H1 (cell line): ENCODE data around the gene MOGAT3. TPM values are rescaled to one million over a fixed set of nuclear protein-coding genes. Genes with fewer than 3 reads are reported as not detected.

Source experiments
- CTCF ChIA-PET: fragments of 300-600 bp; sonication (Branson Sonifier 250); formaldehyde crosslinking; loops from one replicate; lab custom pipeline; 2021; ENCODE audit not compliant: partially characterized antibody; lab: Charles Lee
- POLR2A ChIA-PET: fragments of 300-600 bp; sonication (Branson Sonifier 250); formaldehyde crosslinking; loops from one replicate; lab custom pipeline; 2021; ENCODE audit warnings: inconsistent platforms; ENCODE audit not compliant: partially characterized antibody; lab: Charles Lee
- DNase-seq, 2 experiments: peaks; one replicate each; pipeline versions ENCODE4 v3.0.0 to v3.0.0-alpha.2; 2010 to 2022; ENCODE audit warnings: low spot score in 2 of 2, low read depth in 1 of 2, mixed read lengths in 1 of 2
- FAIRE-seq: peaks from 2 replicates; lab custom pipeline; 2011; peaks lifted over from hg19 to GRCh38; lab: Jason Lieb, UNC
- H2AFZ ChIP-seq: 2 replicates; pipeline ENCODE4 v1.8.1; 2012; ENCODE audit warnings: low read length, inconsistent platforms
- H2AK5ac ChIP-seq: 2 replicates; pipeline ENCODE4 v1.6.1; 2013; ENCODE audit warnings: low read depth, low read length
- H2BK120ac ChIP-seq: replicated peaks from 2 replicates; pipeline ENCODE3; 2013; ENCODE audit warnings: low read depth, low read length, inconsistent platforms
- H2BK12ac ChIP-seq: 2 replicates; pipeline ENCODE4 v1.6.1; 2013; ENCODE audit warnings: low read depth, low read length
- H2BK15ac ChIP-seq: 2 replicates; pipeline ENCODE4 v1.6.1; 2013; ENCODE audit warnings: low read length
- H2BK20ac ChIP-seq: 2 replicates; pipeline ENCODE4 v1.6.1; 2013; ENCODE audit warnings: low read length
- H2BK5ac ChIP-seq: 2 replicates; pipeline ENCODE4 v1.6.1; 2013; ENCODE audit warnings: low read depth, low read length
- H3K14ac ChIP-seq: 2 replicates; pipeline ENCODE4 v1.6.1; 2013; ENCODE audit warnings: inconsistent platforms; ENCODE audit not compliant: insufficient read length
- H3K18ac ChIP-seq: 2 replicates; pipeline ENCODE4 v1.6.1; 2013; ENCODE audit warnings: low read length; ENCODE audit errors: extremely low read depth
- H3K23ac ChIP-seq: 2 replicates; pipeline ENCODE4 v1.6.1; 2013; ENCODE audit warnings: inconsistent platforms; ENCODE audit not compliant: insufficient read length
- H3K23me2 ChIP-seq: 2 replicates; pipeline ENCODE4 v1.6.1; 2013; ENCODE audit warnings: low read depth, low read length
- H3K27ac ChIP-seq: 2 replicates; pipeline ENCODE4 v1.6.1; 2011; ENCODE audit warnings: low read depth, low read length, inconsistent platforms
- H3K27me3 ChIP-seq, 4 experiments: replicated peaks in 1 of 4; 1 replicate in 1 of 4; 2 replicates in 3 of 4; pipeline versions ENCODE4 v1.6.1 to v1.8.1; 2011 to 2013; ENCODE audit warnings: low read length in 3 of 4, mild to moderate bottlenecking in 3 of 4, inconsistent platforms in 2 of 4, mixed read lengths in 2 of 4, moderate library complexity in 1 of 4; ENCODE audit not compliant: control insufficient read depth in 3 of 4, insufficient read depth in 3 of 4; ENCODE audit errors: extremely low read depth in 1 of 4
- H3K36me3 ChIP-seq, 4 experiments: 2 replicates each; pipeline versions ENCODE4 v1.6.1 to v1.8.1; 2011 to 2013; ENCODE audit warnings: mild to moderate bottlenecking in 4 of 4, low read length in 3 of 4, moderate library complexity in 2 of 4, control low read depth in 1 of 4, inconsistent platforms in 1 of 4; ENCODE audit not compliant: insufficient read depth in 4 of 4, control insufficient read depth in 2 of 4
- H3K4ac ChIP-seq: replicated peaks from 2 replicates; pipeline ENCODE3; 2013; ENCODE audit warnings: low read length, low read depth, mixed read lengths, inconsistent platforms; ENCODE audit not compliant: insufficient read length
- H3K4me1 ChIP-seq, 4 experiments: replicated peaks in 1 of 4; 1 replicate in 1 of 4; 2 replicates in 3 of 4; pipeline versions ENCODE4 v1.6.1 to v1.8.1; 2011 to 2013; ENCODE audit warnings: low read length in 3 of 4, inconsistent platforms in 2 of 4, mixed read lengths in 1 of 4; ENCODE audit not compliant: insufficient read depth in 4 of 4, control insufficient read depth in 3 of 4
- H3K4me2 ChIP-seq, 2 experiments: 2 replicates each; pipeline versions ENCODE4 v1.6.1 to v1.8.1; 2011 to 2013; ENCODE audit warnings: low read depth in 2 of 2, low read length in 2 of 2, control low read depth in 1 of 2, inconsistent platforms in 1 of 2, mild to moderate bottlenecking in 1 of 2; ENCODE audit not compliant: insufficient read depth in 1 of 2
- H3K4me3 ChIP-seq, 4 experiments: fragments of 200-600, 300-600 bp in 1 of 4; sonication (generic), shearing (Covaris generic), sonication (Bioruptor Twin) in 1 of 4; 2 replicates each; pipeline versions ENCODE4 v1.5.1 to v1.8.1; 2011 to 2016; ENCODE audit warnings: low read length in 4 of 4, low read depth in 3 of 4, control low read depth in 2 of 4, inconsistent platforms in 2 of 4, mild to moderate bottlenecking in 2 of 4, mixed read lengths in 1 of 4, moderate library complexity in 1 of 4; ENCODE audit not compliant: insufficient read depth in 2 of 4; ENCODE audit errors: extremely low read depth in 1 of 4
- H3K56ac ChIP-seq: replicated peaks from 2 replicates; pipeline ENCODE3; 2013; ENCODE audit warnings: low read depth, mild to moderate bottlenecking, mixed read lengths, low read length, inconsistent platforms; ENCODE audit not compliant: insufficient read length
- H3K79me1 ChIP-seq: 2 replicates; pipeline ENCODE4 v1.6.1; 2013; ENCODE audit warnings: low read depth, low read length, control low read depth
- H3K79me2 ChIP-seq, 2 experiments: 2 replicates each; pipeline versions ENCODE4 v1.6.1 to v1.8.1; 2012 to 2013; ENCODE audit warnings: low read length in 2 of 2, mild to moderate bottlenecking in 2 of 2, inconsistent platforms in 1 of 2; ENCODE audit not compliant: insufficient read depth in 2 of 2, control insufficient read depth in 1 of 2
- H3K9ac ChIP-seq, 4 experiments: replicated peaks in 1 of 4; 1 replicate in 1 of 4; 2 replicates in 3 of 4; pipeline versions ENCODE4 v1.6.1 to v1.8.1; 2011 to 2013; ENCODE audit warnings: low read depth in 3 of 4, low read length in 3 of 4, control low read depth in 2 of 4, mild to moderate bottlenecking in 2 of 4, moderate library complexity in 2 of 4, inconsistent platforms in 1 of 4; ENCODE audit errors: extremely low read depth in 1 of 4
- H3K9me3 ChIP-seq, 2 experiments: 2 replicates each; pipeline versions ENCODE4 v1.6.1 to v1.8.1; 2012 to 2013; ENCODE audit warnings: mild to moderate bottlenecking in 2 of 2, moderate library complexity in 2 of 2, control low read depth in 1 of 2, inconsistent platforms in 1 of 2, low read depth in 1 of 2, low read length in 1 of 2, mixed read lengths in 1 of 2; ENCODE audit not compliant: insufficient read depth in 2 of 2
- H4K20me1 ChIP-seq, 2 experiments: replicated peaks in 1 of 2; 2 replicates each; pipeline versions ENCODE3 to v1.8.1; 2011 to 2013; ENCODE audit warnings: inconsistent platforms in 2 of 2, low read length in 2 of 2, mild to moderate bottlenecking in 1 of 2; ENCODE audit not compliant: insufficient read depth in 2 of 2, control insufficient read depth in 1 of 2
- H4K5ac ChIP-seq: 2 replicates; pipeline ENCODE4 v1.6.1; 2013; ENCODE audit warnings: low read length, low read depth, mixed read lengths, inconsistent platforms; ENCODE audit not compliant: insufficient read length
- H4K8ac ChIP-seq: 2 replicates; pipeline ENCODE4 v1.8.0; 2013; ENCODE audit warnings: mild to moderate bottlenecking, moderate library complexity, low read length, inconsistent platforms; ENCODE audit not compliant: insufficient read depth; ENCODE audit errors: extremely low read depth
- H4K91ac ChIP-seq: replicated peaks from 2 replicates; pipeline ENCODE3; 2013; ENCODE audit warnings: low read length, mixed read lengths, inconsistent platforms; ENCODE audit not compliant: insufficient read length
- BRCA1 ChIP-seq: IDR thresholded peaks from 2 replicates; pipeline ENCODE4 v1.6.1; 2012; ENCODE audit warnings: low read depth, low read length, improper control_type of control experiment
- CBX8 ChIP-seq: fragments of 300-800, 300-1000 bp; sonication (generic); IDR thresholded peaks from 2 replicates; pipeline ENCODE4 v1.7.1; 2016; ENCODE audit warnings: low read depth, low read length, borderline replicate concordance
- CHD1 ChIP-seq: IDR thresholded peaks from 2 replicates; pipeline ENCODE4 v1.6.1; 2012; ENCODE audit warnings: low read depth, low read length, improper control_type of control experiment
- CHD2 ChIP-seq: IDR thresholded peaks from 2 replicates; pipeline ENCODE4 v1.6.1; 2012; ENCODE audit warnings: low read length, improper control_type of control experiment
- FOSL1 ChIP-seq: IDR thresholded peaks from 2 replicates; pipeline ENCODE4 v1.6.1; 2011; ENCODE audit warnings: mild to moderate bottlenecking, low read depth, low read length, moderate library complexity; ENCODE audit not compliant: insufficient read depth
- GABPA ChIP-seq: IDR thresholded peaks from 2 replicates; pipeline ENCODE4 v1.6.1; 2011; ENCODE audit warnings: mild to moderate bottlenecking, low read length, moderate library complexity, borderline replicate concordance; ENCODE audit not compliant: insufficient read depth
- HDAC6 ChIP-seq: IDR thresholded peaks from one replicate; pipeline ENCODE4 v1.7.1; 2012; ENCODE audit warnings: low read depth, mild to moderate bottlenecking, inconsistent platforms, low read length, moderate library complexity
- KDM5A ChIP-seq: fragments of 200-600 bp; IDR thresholded peaks from 2 replicates; pipeline ENCODE4 v1.7.1; 2012; ENCODE audit warnings: mild to moderate bottlenecking, low read length, inconsistent platforms, mixed read lengths
- MAFK ChIP-seq: IDR thresholded peaks from 2 replicates; pipeline ENCODE4 v1.6.1; 2012; ENCODE audit warnings: low read depth, mild to moderate bottlenecking, improper control_type of control experiment, low read length
- RAD21 ChIP-seq, 2 experiments: IDR thresholded peaks in 1 of 2; conservative IDR thresholded peaks in 1 of 2; 2 replicates each; pipeline ENCODE4 v1.6.1; 2011; ENCODE audit warnings: low read depth in 2 of 2, low read length in 2 of 2, improper control_type of control experiment in 1 of 2, inconsistent platforms in 1 of 2, mild to moderate bottlenecking in 1 of 2, moderate library complexity in 1 of 2
- RFX5 ChIP-seq: IDR thresholded peaks from 2 replicates; pipeline ENCODE4 v1.6.1; 2011; ENCODE audit warnings: low read depth, low read length, improper control_type of control experiment, borderline replicate concordance
- SIRT6 ChIP-seq: IDR thresholded peaks from one replicate; pipeline ENCODE4 v1.7.1; 2012; ENCODE audit warnings: low read length, inconsistent platforms
- SP1 ChIP-seq: IDR thresholded peaks from 2 replicates; pipeline ENCODE4 v1.6.1; 2011; ENCODE audit warnings: low read depth, low read length
- SP4 ChIP-seq: IDR thresholded peaks from 2 replicates; pipeline ENCODE4 v1.6.1; 2012; ENCODE audit warnings: low read length, inconsistent platforms
- WGBS, 2 experiments: shearing (Covaris generic) in 1 of 2; methylation state at CpG; one replicate each; pipeline versions ENCODE4 v1.1.6 to v1.1.7; 2013 to 2015; ENCODE audit warnings: low lambda C conversion rate in 2 of 2, mixed read lengths in 2 of 2, inconsistent platforms in 1 of 2, low coverage in 1 of 2, missing lambda C conversion rate in 1 of 2; ENCODE audit not compliant: insufficient replicate concordance in 2 of 2, insufficient coverage in 1 of 2, insufficient read length in 1 of 2; ENCODE audit errors: extremely low coverage in 1 of 2, missing lambda C conversion rate in 1 of 2; 5-methylcytosine and 5-hydroxymethylcytosine counted together
- polyA plus RNA-seq, 7 experiments: library from polyadenylated mRNA; depleted of rRNA in 3 of 7; stranded (reverse) in 5 of 7; unstranded in 2 of 7; fragments of >200 nt in 5 of 7; fragments of 200-250 nt in 2 of 7; gene quantifications; 1 replicate in 5 of 7; 2 replicates in 1 of 7; 4 replicates in 1 of 7; pipeline versions ENCODE4 v1.2.1 to v1.2.3, GENCODE V29; 2011 to 2013; ENCODE audit warnings: missing spikeins in 2 of 7, mixed read lengths in 2 of 7
- total RNA-seq: library from RNA; stranded (reverse); fragmentation: NEBNext Ultra II Directional; extraction: Animal tissue kit (Norgen Biotek cat#: 25700); gene quantifications from 2 replicates; pipeline ENCODE4 v1.2.1, GENCODE V29; 2021

The MOGAT3 gene
- total and polyA plus RNA-seq, 2 of the 8 experiments (the other 6 are each of a cell fraction or from before 2014, with no cell fraction given) = 0.21 to 0.82 TPM

- Histone ChIP-seq H3K27ac (no peak overlapping the region), H2BK15ac (no peak overlapping the region), H3K4me3 (no peak overlapping the region), H3K23me2 (peaks cover 10% of the 10 kb centered on the region; the same call in 1 of the 2 replicates), H3K56ac (no peak overlapping the region), H3K9me3 (no peaks in the 10 kb centered on the region), H3K4me1 (no peaks in the 10 kb centered on the region; a peak in 2 of 7 replicates), H4K8ac (no peak overlapping the region), H3K4ac (no peak overlapping the region), H3K27me3 (no peaks in the 10 kb centered on the region), H2BK120ac (no peak overlapping the region), H3K4me2 (no peak overlapping the region; a peak in 1 of 4 replicates), H3K36me3 (peaks cover 0 to 7% (median 1%) of the 10 kb centered on the region in 4 experiments; a peak in 1 of 8 replicates), H2BK5ac (no peak overlapping the region), H3K79me2 (peaks cover 0 to 46% of the 10 kb centered on the region in 2 experiments; a peak in 3 of 4 replicates), H3K9ac (no peak overlapping the region), H2AFZ (no peak overlapping the region), H4K5ac (no peak overlapping the region), H3K18ac (no peak overlapping the region), H2AK5ac (no peak overlapping the region), H3K14ac (no peak overlapping the region), H2BK20ac (no peak overlapping the region), H3K23ac (no peak overlapping the region), H3K79me1 (peaks cover 7% of the 10 kb centered on the region; the same call in 1 of the 2 replicates), H4K91ac (no peak overlapping the region), H2BK12ac (no peak overlapping the region), H4K20me1 (peaks cover 0 to 3% of the 10 kb centered on the region in 2 experiments)
- POLR2A ChIA-PET = interaction anchor here (1.6 to 1.7 kb wide), 2 partner anchors 13 to 24 kb away, joined by 5 to 6 read pairs; partner anchors contain the start of gene CLDN15
- no peak for DNase-seq
- CTCF ChIA-PET = no interaction called here
- WGBS, 2 experiments = 93% methylated on average over 3 of the region's 3 CpGs; no CpG with 5 or more reads in 1 of the 2 experiments
- no peak for FAIRE-seq
- no peak for TF ChIP-seq CHD2
- no peak for TF ChIP-seq SP4
- TF ChIP-seq GABPA = no peak
- no peak for TF ChIP-seq RAD21 (IDR thresholded peaks at IDR 0.05 in 1 of 2, conservative IDR thresholded peaks at IDR 0.05 in 1 of 2; ENCODE audit: low read depth in 2 of 2, low read length in 2 of 2)
- no peak for TF ChIP-seq HDAC6
- TF ChIP-seq CBX8 = no peak
- TF ChIP-seq FOSL1 = no peak
- TF ChIP-seq BRCA1 = no peak
- TF ChIP-seq CHD1 = no peak
- no peak for TF ChIP-seq MAFK
- TF ChIP-seq KDM5A = no peak
- no peak for TF ChIP-seq SIRT6
- TF ChIP-seq RFX5 = no peak
- no peak for TF ChIP-seq SP1
Observed at GRCh38 chr7:101250324-101250723, 49.5 kb upstream of the MOGAT3 start.
